OCI-LY7 (cell line): ENCODE data around the gene TUBA8. TPM values are rescaled to one million over a fixed set of nuclear protein-coding genes. Genes with fewer than 3 reads are reported as not detected.
A peak's percentile ranks its signal among the peaks of the same experiment; 100 is the strongest.

Experiments
- BruUV-seq: library from RNA; stranded (reverse); fragments of 400-500 nt; replicated peaks from 2 replicates; lab custom pipeline; 2021; lab: Mats Ljungman, UMichigan
- CTCF ChIA-PET: fragments of 300-600 bp; sonication (Branson Sonifier 250); formaldehyde crosslinking; loops from one replicate; lab custom pipeline; 2022; ENCODE audit warnings: antibody characterized with exemption; ENCODE audit not compliant: unreplicated experiment; lab: Charles Lee
- POLR2A ChIA-PET: fragments of 300-600 bp; sonication (Branson Sonifier 250); formaldehyde crosslinking; loops from one replicate; lab custom pipeline; 2022; ENCODE audit warnings: antibody characterized with exemption; lab: Charles Lee
- DNase-seq: peaks from one replicate; pipeline ENCODE4 v3.0.0-alpha.2; 2015; ENCODE audit warnings: low spot score
- H2AFZ ChIP-seq: fragments of 200-600 bp; sonication (generic), shearing (Covaris generic); 2 replicates; pipeline ENCODE4 v1.6.1; 2014; ENCODE audit warnings: mild to moderate bottlenecking, antibody characterized with exemption, low read length, moderate library complexity
- H3K27ac ChIP-seq: fragments of 200-600 bp; sonication (generic); 2 replicates; pipeline ENCODE4 v1.5.1; 2014; ENCODE audit warnings: mixed run types, low read depth, mild to moderate bottlenecking, moderate library complexity, low read length, inconsistent platforms; ENCODE audit not compliant: poor library complexity, severe bottlenecking
- H3K36me3 ChIP-seq: fragments of 200-600 bp; sonication (generic); 2 replicates; pipeline ENCODE4 v1.6.1; 2014; ENCODE audit warnings: mild to moderate bottlenecking, antibody characterized with exemption, low read length, moderate library complexity, mixed read lengths; ENCODE audit not compliant: insufficient read depth
- H3K4me1 ChIP-seq: fragments of 200-600 bp; sonication (generic); 2 replicates; pipeline ENCODE4 v1.5.1; 2014; ENCODE audit warnings: mild to moderate bottlenecking, low read length; ENCODE audit not compliant: insufficient read depth, poor library complexity, severe bottlenecking
- H3K4me2 ChIP-seq: fragments of 200-600 bp; sonication (generic); 2 replicates; pipeline ENCODE4 v1.6.1; 2014; ENCODE audit warnings: mild to moderate bottlenecking, low read length
- H3K4me3 ChIP-seq: fragments of 200-600 bp; sonication (generic); 2 replicates; pipeline ENCODE4 v1.5.1; 2014; ENCODE audit warnings: mild to moderate bottlenecking, low read depth, low read length; ENCODE audit not compliant: poor library complexity, severe bottlenecking
- H3K79me2 ChIP-seq: fragments of 200-600 bp; sonication (generic); 2 replicates; pipeline ENCODE4 v1.6.1; 2016; ENCODE audit warnings: low read depth, mild to moderate bottlenecking, low read length, moderate library complexity, mixed read lengths; ENCODE audit not compliant: insufficient read depth
- H3K9me2 ChIP-seq: fragments of 200-600 bp; sonication (generic); 2 replicates; pipeline ENCODE4 v1.6.1; 2016; ENCODE audit warnings: mild to moderate bottlenecking, low read length, mixed read lengths; ENCODE audit not compliant: insufficient read depth
- H3K9me3 ChIP-seq: fragments of 200-600 bp; sonication (generic); 2 replicates; pipeline ENCODE4 v1.6.1; 2014; ENCODE audit warnings: mild to moderate bottlenecking, mixed run types, low read length, mixed read lengths
- H4K20me1 ChIP-seq: fragments of 200-600 bp; sonication (generic); 2 replicates; pipeline ENCODE4 v1.6.1; 2014; ENCODE audit warnings: mild to moderate bottlenecking, antibody characterized with exemption, low read length, moderate library complexity, mixed read lengths; ENCODE audit not compliant: insufficient read depth
- CTCF ChIP-seq: fragments of 200-600 bp; sonication (generic); conservative IDR thresholded peaks from 2 replicates; pipeline ENCODE4 v1.5.1; 2014; ENCODE audit warnings: mild to moderate bottlenecking, antibody characterized with exemption, low read length, moderate library complexity, mixed read lengths
- EZH2phosphoT487 ChIP-seq: fragments of 200-600 bp; sonication (generic); IDR thresholded peaks from 2 replicates; pipeline ENCODE4 v1.6.1; 2018; ENCODE audit warnings: low read depth, borderline replicate concordance, mild to moderate bottlenecking, mixed run types, antibody characterized with exemption, low read length, moderate library complexity, mixed read lengths
- intact Hi-C: fragments of 100-400 bp; cut with micrococcal nuclease; formaldehyde crosslinking; loops from one replicate; pipeline ENCODE4 v1.10.0; 2022; ENCODE audit not compliant: unreplicated experiment
- total RNA-seq, 2 experiments: library from RNA; depleted of rRNA in 1 of 2; stranded (reverse); fragments of >200 nt in 1 of 2; shearing (Covaris generic) in 1 of 2; gene quantifications; 2 replicates each; pipeline ENCODE4 v1.2.3, GENCODE V29; 2014 to 2022

Gene TUBA8
- total RNA-seq, 2 experiments from 2014 or later: 1.9 to 2.0 TPM

GRCh38 chr22:18077639-18078328 lies 32.8 kb upstream of the TUBA8 start, which contains the start of gene PEX26:
Gene PEX26 (plus strand): TSS chr22:18077990. CDS start chr22:18078377, 387 bp downstream.
- ChIA-PET CTCF (no interaction called here), POLR2A (interaction anchor here (0.5 to 2.4 kb wide), 13 partner anchors 9 to 252 kb away, joined by 3 to 12 read pairs (median 3); no protein-coding TSS in a partner anchor)
- Histone ChIP-seq H3K4me1 (peaks cover 56% of the 10 kb centered on the region), H3K9me2 (no peaks in the 10 kb centered on the region), H3K4me3 (peak within 1 kb of the TSS; percentile 87), H3K4me2 (peak within 1 kb of the TSS; percentile 85), H3K27ac (peak within 1 kb of the TSS; percentile 76), H3K79me2 (peaks cover 76% of the 10 kb centered on the region), H4K20me1 (no peaks in the 10 kb centered on the region), H3K9me3 (no peaks in the 10 kb centered on the region), H2AFZ (peak within 1 kb of the TSS; percentile 42; the same call in 1 of the 2 replicates), H3K36me3 (peaks cover 39% of the 10 kb centered on the region)
- BruUV-seq: no TSS peak
- intact Hi-C loops: loop anchor here (2.0 to 5.0 kb wide), 5 partner anchors 53 to 1370 kb away; partner anchors contain the start of genes BCL2L13, C22orf39 and MICAL3
- DNase-seq: peak; percentile 97
- TF ChIP-seq EZH2phosphoT487 (no peak), CTCF (no peak)

GRCh38 chr22:18078329-18079041 lies 32.1 kb upstream of the TUBA8 start:
- no peaks in the 10 kb centered on the region for H4K20me1 ChIP-seq
- peaks cover 49% of the 10 kb centered on the region for H3K4me1 ChIP-seq
- peak; percentile 69 for DNase-seq
- peak overlapping the region; percentile 47 for H3K27ac ChIP-seq
- H3K9me2 ChIP-seq: no peaks in the 10 kb centered on the region
- peak overlapping the region; percentile 75 for H3K4me2 ChIP-seq
- peaks cover 46% of the 10 kb centered on the region for H3K36me3 ChIP-seq
- intact Hi-C loops: loop anchor here (5.0 kb wide), 2 partner anchors 441 to 1369 kb away; partner anchors contain the start of genes BCL2L13 and C22orf39
- peak overlapping the region; percentile 87 for H3K4me3 ChIP-seq
- no peak for TF ChIP-seq EZH2phosphoT487
- TF ChIP-seq CTCF: no peak
- TSS peak; percentile 32 for BruUV-seq
- no peaks in the 10 kb centered on the region for H3K9me3 ChIP-seq
- peaks cover 75% of the 10 kb centered on the region for H3K79me2 ChIP-seq
- CTCF ChIA-PET: no interaction called here
- peak overlapping the region; percentile 42; the same call in 1 of the 2 replicates for H2AFZ ChIP-seq
- POLR2A ChIA-PET: interaction anchor here (0.8 to 1.3 kb wide), 4 partner anchors 10 to 253 kb away, joined by 3 to 4 read pairs (median 3); no protein-coding TSS in a partner anchor
